IMR-90 (cell line): ENCODE measurements around the gene ADAMTS16. TPM values are rescaled to one million over a fixed set of nuclear protein-coding genes. Genes with fewer than 3 reads are reported as not detected.

Experiments
- ATAC-seq: fragments of 200-7000 bp; cut with Tn5 transposase; 2 replicates; pipeline ENCODE4 v1.9.1; 2020; ENCODE audit warnings: low read depth, mild to moderate bottlenecking, moderate library complexity
- BruUV-seq: library from RNA; stranded (reverse); fragments of 400-500 nt; replicated peaks from 2 replicates; lab custom pipeline; 2021; lab: Mats Ljungman, UMichigan
- CTCF ChIA-PET: fragments of 300-600 bp; formaldehyde crosslinking; extraction: SDS; loops from one replicate; lab custom pipeline; 2021; ENCODE audit warnings: antibody characterized with exemption; lab: Yijun Ruan, JAX
- POLR2A ChIA-PET: fragments of 300-600 bp; sonication (Branson Sonifier 250); formaldehyde crosslinking; loops from one replicate; lab custom pipeline; 2022; ENCODE audit warnings: antibody characterized with exemption; ENCODE audit not compliant: unreplicated experiment; lab: Charles Lee
- DNase-seq: peaks from one replicate; pipeline ENCODE4 v3.0.0; 2013
- H2AFZ ChIP-seq: replicated peaks from 2 replicates; pipeline ENCODE3; 2013; ENCODE audit warnings: low read length, mild to moderate bottlenecking; ENCODE audit not compliant: poor library complexity
- H2AK5ac ChIP-seq: 2 replicates; pipeline ENCODE4 v1.6.1; 2013; ENCODE audit warnings: low read depth, low read length, inconsistent platforms
- H2AK9ac ChIP-seq: replicated peaks from 2 replicates; pipeline ENCODE3; 2013; ENCODE audit warnings: mild to moderate bottlenecking, low read depth, low read length, moderate library complexity; ENCODE audit not compliant: poor library complexity
- H2BK120ac ChIP-seq: 2 replicates; pipeline ENCODE4 v1.6.1; 2013; ENCODE audit warnings: low read depth, low read length, inconsistent platforms
- H2BK15ac ChIP-seq: 3 replicates; pipeline ENCODE4 v1.6.1; 2013; ENCODE audit warnings: low read depth, low read length, inconsistent platforms
- H2BK20ac ChIP-seq: 2 replicates; pipeline ENCODE4 v1.6.1; 2013; ENCODE audit warnings: low read depth, mild to moderate bottlenecking, inconsistent platforms, low read length, moderate library complexity
- H2BK5ac ChIP-seq: 2 replicates; pipeline ENCODE4 v1.6.1; 2013; ENCODE audit warnings: mild to moderate bottlenecking, low read depth, low read length, inconsistent platforms; ENCODE audit not compliant: poor library complexity, severe bottlenecking
- H3K14ac ChIP-seq: replicated peaks from 2 replicates; pipeline ENCODE4 v1.6.1; 2013; ENCODE audit warnings: low read depth, low read length, inconsistent platforms
- H3K18ac ChIP-seq: 2 replicates; pipeline ENCODE4 v1.6.1; 2013; ENCODE audit warnings: low read depth, low read length, control low read depth
- H3K23ac ChIP-seq: 2 replicates; pipeline ENCODE4 v1.6.1; 2013; ENCODE audit warnings: low read depth, low read length, inconsistent platforms
- H3K27ac ChIP-seq: 2 replicates; pipeline ENCODE4 v1.5.1; 2013; ENCODE audit warnings: mild to moderate bottlenecking, control low read depth, low read length; ENCODE audit not compliant: insufficient read depth
- H3K27me3 ChIP-seq: 2 replicates; pipeline ENCODE4 v1.6.1; 2013; ENCODE audit warnings: low read length; ENCODE audit not compliant: control insufficient read depth, insufficient read depth
- H3K36me3 ChIP-seq: 2 replicates; pipeline ENCODE4 v1.6.1; 2013; ENCODE audit warnings: low read length, mixed read lengths; ENCODE audit not compliant: control insufficient read depth, insufficient read depth
- H3K4ac ChIP-seq: 2 replicates; pipeline ENCODE4 v1.6.1; 2013; ENCODE audit warnings: low read depth, low read length, inconsistent platforms
- H3K4me1 ChIP-seq: 2 replicates; pipeline ENCODE4 v1.6.1; 2013; ENCODE audit warnings: low read length, mixed read lengths; ENCODE audit not compliant: control insufficient read depth, insufficient read depth
- H3K4me2 ChIP-seq: 2 replicates; pipeline ENCODE4 v1.6.1; 2013; ENCODE audit warnings: low read depth, mild to moderate bottlenecking, control low read depth, low read length, moderate library complexity
- H3K4me3 ChIP-seq: 2 replicates; pipeline ENCODE4 v1.5.1; 2013; ENCODE audit warnings: low read depth, mild to moderate bottlenecking, control low read depth, low read length, moderate library complexity; ENCODE audit not compliant: insufficient read depth
- H3K56ac ChIP-seq: 2 replicates; pipeline ENCODE4 v1.6.1; 2013; ENCODE audit warnings: low read length, inconsistent platforms; ENCODE audit not compliant: insufficient read depth; ENCODE audit errors: extremely low read depth
- H3K79me1 ChIP-seq, 2 experiments: 2 replicates each; pipeline ENCODE4 v1.6.1; 2013; ENCODE audit warnings: low read length in 2 of 2, inconsistent platforms in 1 of 2, low read depth in 1 of 2
- H3K9ac ChIP-seq: 2 replicates; pipeline ENCODE4 v1.6.1; 2013; ENCODE audit warnings: low read depth, low read length, control low read depth
- H3K9me1 ChIP-seq: 2 replicates; pipeline ENCODE4 v1.6.1; 2013; ENCODE audit warnings: low read length, inconsistent platforms; ENCODE audit not compliant: insufficient read depth
- H3K9me3 ChIP-seq: 2 replicates; pipeline ENCODE4 v1.6.1; 2013; ENCODE audit warnings: low read length; ENCODE audit not compliant: control insufficient read depth, insufficient read depth
- H4K20me1 ChIP-seq: 2 replicates; pipeline ENCODE4 v1.6.1; 2013; ENCODE audit warnings: low read length, inconsistent platforms; ENCODE audit not compliant: insufficient read depth
- H4K5ac ChIP-seq: 2 replicates; pipeline ENCODE4 v1.6.1; 2013; ENCODE audit warnings: mild to moderate bottlenecking, low read depth, low read length, control low read depth
- H4K8ac ChIP-seq, 2 experiments: 2 replicates each; pipeline ENCODE4 v1.6.1; 2013; ENCODE audit warnings: low read depth in 2 of 2, low read length in 2 of 2, control low read depth in 1 of 2, inconsistent platforms in 1 of 2
- H4K91ac ChIP-seq: 2 replicates; pipeline ENCODE4 v1.6.1; 2013; ENCODE audit warnings: low read depth, low read length, inconsistent platforms; ENCODE audit not compliant: insufficient read depth
- BHLHE40 ChIP-seq: fragments of 150-350 bp; IDR thresholded peaks from 2 replicates; pipeline ENCODE4 v1.6.1; 2016; ENCODE audit warnings: mild to moderate bottlenecking, low read depth, low read length
- CEBPB ChIP-seq: IDR thresholded peaks from 2 replicates; pipeline ENCODE4 v1.6.1; 2012; ENCODE audit warnings: low read depth, low read length, improper control_type of control experiment
- CHD1 ChIP-seq: IDR thresholded peaks from 2 replicates; pipeline ENCODE4 v1.6.1; 2012; ENCODE audit warnings: low read depth, low read length, improper control_type of control experiment
- FOS ChIP-seq: fragments of 150-350 bp; IDR thresholded peaks from 2 replicates; pipeline ENCODE4 v1.6.1; 2016; ENCODE audit warnings: low read depth, low read length
- MAZ ChIP-seq: IDR thresholded peaks from 2 replicates; pipeline ENCODE4 v1.6.1; 2012; ENCODE audit warnings: low read depth, mild to moderate bottlenecking, low read length, improper control_type of control experiment, moderate library complexity, borderline replicate concordance
- MXI1 ChIP-seq: IDR thresholded peaks from 2 replicates; pipeline ENCODE4 v1.6.1; 2012; ENCODE audit warnings: low read depth, mild to moderate bottlenecking, low read length, moderate library complexity, borderline replicate concordance
- NFE2L2 ChIP-seq: fragments of 150-350 bp; IDR thresholded peaks from 2 replicates; pipeline ENCODE4 v1.6.1; 2016; ENCODE audit warnings: low read depth, mild to moderate bottlenecking, low read length
- POLR2A ChIP-seq: IDR thresholded peaks from 2 replicates; pipeline ENCODE4 v1.6.1; 2012; ENCODE audit warnings: mild to moderate bottlenecking, low read depth, low read length
- RFX5 ChIP-seq: IDR thresholded peaks from 2 replicates; pipeline ENCODE4 v1.8.0; 2012; ENCODE audit warnings: low read depth, mild to moderate bottlenecking, low read length, moderate library complexity
- SMC3 ChIP-seq: fragments of 150-350 bp; IDR thresholded peaks from 2 replicates; pipeline ENCODE4 v1.6.1; 2016; ENCODE audit warnings: low read depth, mild to moderate bottlenecking, antibody characterized with exemption, low read length, moderate library complexity
- WGBS, 2 experiments: methylation state at CpG; one replicate each; pipeline versions ENCODE4 v1.1.5 to v1.1.7; 2013; ENCODE audit warnings: missing lambda C conversion rate in 2 of 2; ENCODE audit not compliant: insufficient read length in 1 of 2; ENCODE audit errors: extremely low coverage in 2 of 2; 5-methylcytosine and 5-hydroxymethylcytosine counted together
- dilution Hi-C: fragments of 300-500 bp; cut with HindIII; formaldehyde crosslinking; loops from one replicate; pipeline ENCODE4 v1.14.3; 2018; ENCODE audit warnings: low sequenced_read_pairs; ENCODE audit not compliant: unreplicated experiment
- in situ Hi-C: fragments of 300-500 bp; cut with MboI; formaldehyde crosslinking; loops from 3 replicates; pipeline ENCODE4 v1.14.3; 2019; ENCODE audit warnings: low sequenced_read_pairs, inconsistent platforms, mixed read lengths
- intact Hi-C: fragments of 100-400 bp; cut with micrococcal nuclease; formaldehyde crosslinking; loops from 2 replicates; pipeline ENCODE4 v1.10.0; 2022
- polyA plus RNA-seq, 3 experiments: library from polyadenylated mRNA; depleted of rRNA; stranded (reverse); fragments of >200 nt; gene quantifications; 2 replicates each; pipeline ENCODE4 v1.2.3, GENCODE V29; 2012; ENCODE audit warnings: low replicate concordance in 1 of 3
- total RNA-seq: library from RNA; depleted of rRNA; stranded (reverse); fragments of >200 nt; gene quantifications from 2 replicates; pipeline ENCODE4 v1.2.3, GENCODE V29; 2012
- TF ChIP-seq, protein P1 (sequence below): fragments of 150-350 bp; IDR thresholded peaks from 2 replicates; pipeline ENCODE4 v1.6.1; 2017; ENCODE audit warnings: mild to moderate bottlenecking, antibody characterized with exemption, low read length, low read depth

The ADAMTS16 gene
- total and polyA plus RNA-seq, 2 of the 4 experiments (the other 2 are of a cell fraction), result 0.09 to 0.18 TPM

DNA sequence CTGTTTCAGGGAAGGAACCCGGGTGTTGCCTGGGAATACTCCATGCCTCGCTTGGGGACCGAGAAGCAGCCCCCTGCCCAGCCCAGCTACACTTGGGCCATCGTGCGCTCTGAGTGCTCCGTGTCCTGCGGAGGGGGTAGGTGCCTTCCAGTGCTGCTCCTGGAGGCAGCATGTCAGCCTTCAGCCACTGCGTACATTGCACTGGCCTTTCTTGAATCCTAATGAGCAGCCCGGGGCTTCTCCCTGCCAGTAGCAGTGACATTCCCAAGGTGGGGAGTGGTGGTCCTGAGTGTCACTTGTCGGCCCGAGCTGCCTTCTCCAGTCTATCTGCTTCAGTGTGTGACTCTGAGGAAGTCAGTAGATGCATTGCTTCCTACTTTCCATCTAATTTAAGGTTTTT, 101.9 kb downstream of the ADAMTS16 start:
- Histone ChIP-seq H3K9ac (no peak overlapping the region), H3K18ac (no peak overlapping the region), H4K5ac (no peak overlapping the region), H2AK9ac (no peak overlapping the region), H3K4me1 (no peaks in the 10 kb centered on the region), H2BK5ac (no peak overlapping the region), H3K9me1 (no peaks in the 10 kb centered on the region), H3K4me2 (no peak overlapping the region), H3K79me1 (no peaks in the 10 kb centered on the region), H2BK15ac (no peak overlapping the region), H3K36me3 (no peaks in the 10 kb centered on the region), H3K56ac (no peak overlapping the region), H4K20me1 (no peaks in the 10 kb centered on the region), H2AFZ (no peak overlapping the region), H2BK120ac (no peak overlapping the region), H3K4ac (no peak overlapping the region), H4K8ac (no peak overlapping the region), H3K9me3 (peaks cover 14% of the 10 kb centered on the region), H4K91ac (no peak overlapping the region), H2AK5ac (no peak overlapping the region), H3K4me3 (no peak overlapping the region), H3K27me3 (no peaks in the 10 kb centered on the region), H3K27ac (no peak overlapping the region), H2BK20ac (no peak overlapping the region), H3K23ac (no peak overlapping the region), H3K14ac (no peak overlapping the region)
- ATAC-seq (no peak), DNase-seq (no peak)
- ChIA-PET CTCF (no interaction called here), POLR2A (no interaction called here)
- BruUV-seq, result no TSS peak
- TF ChIP-seq MXI1 (no peak), FOS (no peak), RFX5 (no peak), POLR2A (no peak), SMC3 (no peak), BHLHE40 (no peak), NFE2L2 (no peak), CHD1 (no peak), MAZ (no peak), CEBPB (no peak)
- TF ChIP-seq, protein P1, sequence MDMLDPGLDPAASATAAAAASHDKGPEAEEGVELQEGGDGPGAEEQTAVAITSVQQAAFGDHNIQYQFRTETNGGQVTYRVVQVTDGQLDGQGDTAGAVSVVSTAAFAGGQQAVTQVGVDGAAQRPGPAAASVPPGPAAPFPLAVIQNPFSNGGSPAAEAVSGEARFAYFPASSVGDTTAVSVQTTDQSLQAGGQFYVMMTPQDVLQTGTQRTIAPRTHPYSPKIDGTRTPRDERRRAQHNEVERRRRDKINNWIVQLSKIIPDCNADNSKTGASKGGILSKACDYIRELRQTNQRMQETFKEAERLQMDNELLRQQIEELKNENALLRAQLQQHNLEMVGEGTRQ, result no peak
- dilution Hi-C loops, result no loop called here
- intact Hi-C loops, result no loop called here
- 100% methylated on average over 4 of the region's 11 CpGs; no CpG with 5 or more reads in 1 of the 2 experiments for WGBS, 2 experiments
- in situ Hi-C loops, result no loop called here
